HEK293 (cell line): Measurements from ENCODE around the gene SHC3.

Experiments
- CTCF ChIA-PET: fragments of 350-600 bp; formaldehyde crosslinking; extraction: SDS; loops from one replicate; lab custom pipeline; 2021; ENCODE audit warnings: antibody characterized with exemption; lab: Yijun Ruan, JAX
- POLR2A ChIA-PET: fragments of 300-600 bp; formaldehyde crosslinking; extraction: SDS; loops from one replicate; lab custom pipeline; 2020; ENCODE audit warnings: antibody characterized with exemption, inconsistent platforms; lab: Yijun Ruan, JAX
- H3K27ac ChIP-seq: fragments of 200-500 bp; sonication (Bioruptor generic); 2 replicates; pipeline ENCODE4 v1.5.1; 2014; ENCODE audit warnings: low read depth, low read length, control low read depth, inconsistent platforms; ENCODE audit errors: extremely low read depth
- H3K36me3 ChIP-seq, 2 experiments: fragments of 200-500 bp in 1 of 2; sonication (Bioruptor generic) in 1 of 2; 1 replicate in 1 of 2; 2 replicates in 1 of 2; pipeline ENCODE4 v1.5.1; 2014 to 2017; ENCODE audit warnings: inconsistent platforms in 2 of 2, low read length in 2 of 2; ENCODE audit not compliant: control insufficient read depth in 2 of 2, insufficient read depth in 1 of 2
- H3K4me1 ChIP-seq: fragments of 200-500 bp; sonication (Bioruptor generic); 2 replicates; pipeline ENCODE4 v1.5.1; 2014; ENCODE audit warnings: mild to moderate bottlenecking, low read length, inconsistent platforms; ENCODE audit not compliant: control insufficient read depth, insufficient read depth
- H3K4me3 ChIP-seq: 2 replicates; pipeline ENCODE4 v1.5.1; 2011; ENCODE audit warnings: low read depth, mild to moderate bottlenecking, control low read depth, low read length, moderate library complexity
- H3K9me3 ChIP-seq: fragments of 200-500 bp; sonication (Bioruptor generic); 2 replicates; pipeline ENCODE4 v1.5.1; 2014; ENCODE audit warnings: low read depth, low read length, inconsistent platforms; ENCODE audit not compliant: control insufficient read depth, insufficient read depth
- BCL11B ChIP-seq: fragments of 450-650 bp; formaldehyde crosslinking; IDR thresholded peaks from 2 replicates; pipeline ENCODE4 v1.5.1; 2016; ENCODE audit warnings: low read depth, missing biosample characterization, missing genetic modification characterization
- CTCF ChIP-seq: fragments of 450-650 bp; formaldehyde crosslinking; IDR thresholded peaks from 2 replicates; pipeline ENCODE4 v1.5.1; 2016; ENCODE audit warnings: missing biosample characterization, missing genetic modification characterization
- KLF17 ChIP-seq: fragments of 450-650 bp; formaldehyde crosslinking; IDR thresholded peaks from 2 replicates; pipeline ENCODE4 v1.5.1; 2016; ENCODE audit warnings: missing biosample characterization, missing genetic modification characterization
- OVOL3 ChIP-seq: fragments of 450-650 bp; formaldehyde crosslinking; IDR thresholded peaks from 2 replicates; pipeline ENCODE4 v1.5.1; 2016; ENCODE audit warnings: missing biosample characterization, missing genetic modification characterization
- PRDM6 ChIP-seq: fragments of 450-650 bp; formaldehyde crosslinking; IDR thresholded peaks from 2 replicates; pipeline ENCODE4 v1.5.1; 2017; ENCODE audit warnings: missing biosample characterization, missing genetic modification characterization
- ZBTB1 ChIP-seq: fragments of 450-650 bp; formaldehyde crosslinking; IDR thresholded peaks from 2 replicates; pipeline ENCODE4 v1.5.1; 2016; ENCODE audit warnings: missing biosample characterization, missing genetic modification characterization
- ZBTB17 ChIP-seq: fragments of 450-650 bp; formaldehyde crosslinking; IDR thresholded peaks from 2 replicates; pipeline ENCODE4 v1.5.1; 2016; ENCODE audit warnings: missing biosample characterization, missing genetic modification characterization
- ZBTB49 ChIP-seq: fragments of 450-650 bp; formaldehyde crosslinking; IDR thresholded peaks from 2 replicates; pipeline ENCODE4 v1.5.1; 2016; ENCODE audit warnings: missing biosample characterization, missing genetic modification characterization, low read depth
- ZNF184 ChIP-seq: fragments of 450-650 bp; IDR thresholded peaks from 2 replicates; pipeline ENCODE4 v1.5.1; 2018; ENCODE audit warnings: missing biosample characterization, mild to moderate bottlenecking, missing genetic modification characterization
- ZNF19 ChIP-seq: fragments of 450-650 bp; formaldehyde crosslinking; IDR thresholded peaks from 2 replicates; pipeline ENCODE4; 2016; ENCODE audit warnings: missing biosample characterization, missing genetic modification characterization, low read depth
- ZNF214 ChIP-seq: fragments of 450-650 bp; formaldehyde crosslinking; IDR thresholded peaks from 2 replicates; pipeline ENCODE4 v1.5.1; 2017; ENCODE audit warnings: missing biosample characterization, mild to moderate bottlenecking, missing genetic modification characterization, borderline replicate concordance
- ZNF324 ChIP-seq: fragments of 450-650 bp; formaldehyde crosslinking; IDR thresholded peaks from 2 replicates; pipeline ENCODE4 v1.5.1; 2016; ENCODE audit warnings: missing biosample characterization, missing genetic modification characterization
- ZNF350 ChIP-seq: fragments of 450-650 bp; formaldehyde crosslinking; IDR thresholded peaks from 2 replicates; pipeline ENCODE4 v1.5.0; 2017; ENCODE audit warnings: missing biosample characterization, mild to moderate bottlenecking, missing genetic modification characterization
- ZNF48 ChIP-seq: fragments of 450-650 bp; formaldehyde crosslinking; IDR thresholded peaks from 2 replicates; pipeline ENCODE4 v1.5.1; 2016; ENCODE audit warnings: missing biosample characterization, missing genetic modification characterization
- ZNF600 ChIP-seq: fragments of 450-650 bp; formaldehyde crosslinking; IDR thresholded peaks from 2 replicates; pipeline ENCODE4 v1.5.1; 2016; ENCODE audit warnings: missing biosample characterization, missing genetic modification characterization
- ZNF830 ChIP-seq: fragments of 450-650 bp; IDR thresholded peaks from 2 replicates; pipeline ENCODE4 v1.5.0; 2018; ENCODE audit warnings: missing biosample characterization, missing genetic modification characterization, low read depth, mild to moderate bottlenecking, moderate library complexity
- TF ChIP-seq, protein P1 (sequence below): fragments of 450-650 bp; formaldehyde crosslinking; IDR thresholded peaks from 2 replicates; pipeline ENCODE4 v1.5.1; 2016; ENCODE audit warnings: missing biosample characterization, missing genetic modification characterization
- TF ChIP-seq, protein P2 (sequence below): fragments of 450-650 bp; formaldehyde crosslinking; IDR thresholded peaks from 2 replicates; pipeline ENCODE4 v1.5.1; 2016; ENCODE audit warnings: missing biosample characterization, missing genetic modification characterization

The SHC3 gene

DNA sequence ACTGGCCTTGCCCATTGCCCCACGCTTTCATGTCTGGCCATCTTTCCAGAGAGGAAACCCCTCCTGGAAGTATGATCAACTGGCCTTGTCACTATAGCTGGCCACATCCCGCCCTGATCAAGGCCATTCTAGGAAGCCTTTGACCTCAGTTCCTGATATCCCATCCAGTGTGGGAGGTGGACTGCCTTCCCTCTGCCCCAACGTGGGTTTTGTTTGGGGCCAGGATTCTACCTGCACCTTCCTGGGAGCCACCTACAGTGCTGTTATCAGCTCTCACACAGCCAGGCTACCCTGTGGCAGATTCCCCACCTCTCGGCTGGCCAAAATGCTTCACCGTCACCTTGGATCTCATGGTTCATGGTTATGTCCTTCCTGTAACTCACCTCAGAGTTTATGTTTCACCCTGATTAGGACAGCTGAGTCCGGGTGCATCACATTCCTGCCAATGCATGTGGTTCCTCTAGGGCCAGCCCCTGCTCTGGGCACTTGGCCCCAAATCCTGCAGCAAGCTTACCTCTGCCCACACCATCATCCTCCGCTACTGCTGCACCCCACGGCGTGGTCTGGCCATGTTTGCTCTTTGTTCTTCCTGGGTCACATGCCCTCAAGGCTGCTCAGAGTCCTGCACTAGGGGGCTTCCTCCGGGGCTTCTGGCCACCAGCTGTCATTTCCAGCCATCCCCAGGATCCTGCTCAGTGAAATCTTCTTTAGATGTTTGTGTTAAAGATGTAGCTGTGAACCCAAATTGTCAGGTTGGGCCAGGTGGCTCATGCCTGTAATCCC, 211.5 kb downstream of the SHC3 start (continued):
- TF ChIP-seq PRDM6 (tag by site-specific recombination) (no peak), ZNF214 (no peak), BCL11B (tag by site-specific recombination) (no peak), ZNF324 (no peak), ZNF48 (tag by site-specific recombination) (no peak)

- TF ChIP-seq ZNF19 (no peak), OVOL3 (tag by site-specific recombination) (no peak), ZNF184 (tag by site-specific recombination) (no peak), ZBTB49 (tag by site-specific recombination) (no peak), ZNF350 (tag by site-specific recombination) (no peak), ZNF600 (no peak), KLF17 (tag by site-specific recombination) (no peak), ZBTB1 (tag by site-specific recombination) (no peak), ZNF830 (tag by site-specific recombination) (no peak), CTCF (no peak), ZBTB17 (tag by site-specific recombination) (no peak)
- TF ChIP-seq, protein P1, sequence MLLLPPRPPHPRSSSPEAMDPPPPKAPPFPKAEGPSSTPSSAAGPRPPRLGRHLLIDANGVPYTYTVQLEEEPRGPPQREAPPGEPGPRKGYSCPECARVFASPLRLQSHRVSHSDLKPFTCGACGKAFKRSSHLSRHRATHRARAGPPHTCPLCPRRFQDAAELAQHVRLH: no peak
- TF ChIP-seq, protein P2, sequence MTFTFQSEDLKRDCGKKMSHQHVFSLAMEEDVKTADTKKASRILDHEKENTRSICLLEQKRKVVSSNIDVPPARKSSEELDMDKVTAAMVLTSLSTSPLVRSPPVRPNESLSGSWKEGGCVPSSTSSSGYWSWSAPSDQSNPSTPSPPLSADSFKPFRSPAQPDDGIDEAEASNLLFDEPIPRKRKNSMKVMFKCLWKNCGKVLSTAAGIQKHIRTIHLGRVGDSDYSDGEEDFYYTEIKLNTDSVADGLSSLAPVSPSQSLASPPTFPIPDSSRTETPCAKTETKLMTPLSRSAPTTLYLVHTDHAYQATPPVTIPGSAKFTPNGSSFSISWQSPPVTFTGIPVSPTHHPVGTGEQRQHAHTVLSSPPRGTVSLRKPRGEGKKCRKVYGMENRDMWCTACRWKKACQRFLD (tag by site-specific recombination): no peak
- CTCF ChIA-PET: no interaction called here
- no peak overlapping the region for H3K4me3 ChIP-seq
- no peaks in the 10 kb centered on the region for H3K9me3 ChIP-seq
- POLR2A ChIA-PET: no interaction called here
- H3K36me3 ChIP-seq: no peaks in the 10 kb centered on the region
- H3K27ac ChIP-seq: no peak overlapping the region
- no peaks in the 10 kb centered on the region for H3K4me1 ChIP-seq
Observed at GRCh38 chr9:88965473-88965872, 213.1 kb downstream of the SHC3 start.
